Central memory CD8-positive, alpha-beta T cell (primary cell): ENCODE measurements around the gene CBX7.

ENCODE experiments used
- ATAC-seq: fragments of 150-1000 bp; cut with Tn5 transposase; replicated peaks from 2 replicates; pipeline ENCODE4 v1.10.0; 2022; ENCODE audit warnings: mild to moderate bottlenecking, moderate FRiP score, moderate number of reproducible peaks; ENCODE audit not compliant: poor library complexity, severe bottlenecking; ENCODE audit errors: extremely low read depth
- DNase-seq, 2 donors: peaks; one replicate each; pipeline ENCODE4 v3.0.0; 2021; ENCODE audit warnings: low spot score in 2 of 2
- H3K27ac Mint-ChIP-seq: one replicate; pipeline ENCODE4 v1.8.0; 2022; ENCODE audit warnings: low read depth, mild to moderate bottlenecking, moderate library complexity, mixed read lengths
- H3K27me3 Mint-ChIP-seq: one replicate; pipeline ENCODE4 v1.8.0; 2022; ENCODE audit warnings: mixed read lengths
- H3K36me3 Mint-ChIP-seq: one replicate; pipeline ENCODE4 v1.8.0; 2022; ENCODE audit warnings: mild to moderate bottlenecking, moderate library complexity, mixed read lengths; ENCODE audit not compliant: insufficient read depth
- H3K4me1 Mint-ChIP-seq: one replicate; pipeline ENCODE4 v1.8.0; 2022; ENCODE audit warnings: mixed read lengths
- H3K4me3 Mint-ChIP-seq: one replicate; pipeline ENCODE4 v1.8.0; 2022; ENCODE audit warnings: mild to moderate bottlenecking, moderate library complexity, mixed read lengths
- H3K9me3 Mint-ChIP-seq: one replicate; pipeline ENCODE4 v1.8.0; 2022; ENCODE audit warnings: mixed read lengths

The CBX7 gene

DNA sequence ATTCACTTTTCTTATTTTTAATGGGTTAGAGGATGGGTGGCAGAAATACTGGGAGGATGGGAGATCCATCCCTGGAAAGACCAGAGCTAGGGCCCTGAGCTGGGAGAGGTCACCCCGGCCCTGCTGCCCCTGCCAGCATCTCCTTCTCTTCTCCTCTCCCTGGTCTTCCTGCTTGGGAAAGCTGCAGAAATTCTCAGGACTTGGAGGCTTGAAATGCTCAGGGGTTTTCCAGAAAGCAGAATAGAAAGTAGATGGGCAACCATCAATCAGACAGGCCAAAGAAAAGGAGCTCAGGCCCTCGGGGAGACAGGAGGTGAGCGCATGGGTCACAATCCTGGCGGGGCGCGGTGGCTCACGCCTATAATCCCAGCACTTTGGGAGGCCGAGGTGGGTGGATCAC, 53.9 kb downstream of the CBX7 start:
- Mint-ChIP-seq H3K27ac (peak overlapping the region; percentile 99), H3K36me3 (peaks cover 6% of the 10 kb centered on the region), H3K4me1 (peaks cover 71% of the 10 kb centered on the region), H3K9me3 (no peaks in the 10 kb centered on the region), H3K4me3 (peak overlapping the region; percentile 78), H3K27me3 (no peaks in the 10 kb centered on the region)
- ATAC-seq = no peak
- DNase-seq = no peak

DNA sequence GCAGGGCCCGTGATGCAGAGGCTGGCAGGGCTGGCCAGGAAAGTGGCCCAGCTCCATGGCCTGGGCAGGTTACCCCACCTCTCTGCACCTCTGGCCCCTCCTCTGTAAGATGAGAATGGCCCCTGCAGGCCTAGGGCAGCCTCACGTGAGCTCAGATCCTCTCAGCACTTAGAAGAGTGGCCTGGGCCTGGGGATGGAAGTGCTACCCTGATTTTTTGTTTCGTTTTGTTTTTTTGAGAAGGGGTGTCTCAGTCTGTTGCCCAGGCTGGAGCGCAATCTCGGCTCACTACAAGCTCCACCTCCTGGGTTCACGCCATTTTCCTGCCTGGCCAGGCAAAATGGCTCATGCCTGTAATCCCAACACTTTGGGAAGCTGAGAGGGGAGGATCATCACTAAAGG, 54.5 kb downstream of the CBX7 start:
- no peaks in the 10 kb centered on the region for H3K9me3 Mint-ChIP-seq
- H3K27me3 Mint-ChIP-seq = no peaks in the 10 kb centered on the region
- peak overlapping the region; percentile 99 for H3K27ac Mint-ChIP-seq
- ATAC-seq = no peak
- H3K4me1 Mint-ChIP-seq = peaks cover 74% of the 10 kb centered on the region
- DNase-seq = no peak
- H3K4me3 Mint-ChIP-seq = peak overlapping the region; percentile 78
- H3K36me3 Mint-ChIP-seq = peaks cover 6% of the 10 kb centered on the region

DNA sequence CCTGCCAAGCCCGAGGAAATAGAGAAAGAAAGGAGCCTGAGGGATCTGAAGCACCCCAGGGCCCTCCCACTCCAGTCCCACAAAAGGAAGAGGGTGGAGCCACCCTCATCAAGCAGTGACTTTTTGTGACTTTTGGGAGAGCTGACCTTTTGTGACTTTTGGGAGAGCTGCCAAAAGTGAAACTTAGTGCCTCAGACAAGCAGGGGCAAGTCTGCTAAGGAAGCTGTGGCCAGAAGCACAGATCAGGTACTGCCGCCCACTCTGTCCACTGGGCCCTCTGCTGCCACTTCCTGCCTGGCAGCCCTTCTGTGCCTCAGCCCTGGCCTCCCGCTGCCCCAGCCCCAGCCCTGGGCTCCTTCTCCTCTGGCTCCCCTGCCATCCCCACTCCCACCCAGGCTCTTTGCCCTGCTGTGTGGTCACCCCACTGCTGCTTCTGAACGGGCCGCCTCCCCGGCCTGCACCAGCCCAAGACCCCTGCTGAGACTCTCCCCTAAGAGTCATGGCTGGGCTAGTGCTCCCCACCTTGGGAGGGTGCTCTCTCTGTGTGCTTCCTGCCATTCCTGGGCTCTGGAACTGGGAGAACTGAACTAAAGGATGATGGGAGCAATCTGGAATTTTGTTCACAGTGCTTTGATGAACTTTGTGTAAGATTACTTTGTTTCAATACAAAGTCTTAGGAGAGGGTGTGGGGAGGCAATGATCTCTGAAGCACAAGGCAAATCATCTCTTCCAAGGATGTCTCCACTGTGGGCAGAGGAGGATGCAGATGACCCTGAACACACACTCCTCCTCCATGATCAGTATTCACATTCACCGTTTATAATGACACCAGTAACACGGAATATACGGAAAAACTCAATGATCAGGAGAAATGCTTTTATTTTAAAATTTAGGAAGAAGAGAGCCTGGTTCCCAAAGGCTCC, 55.1 kb downstream of the CBX7 start, which contains the start of gene APOBEC3H:
Gene APOBEC3H, plus strand, starts transcription at position 147 of the 923 bp plus-strand sequence. CDS start 3,035 bp downstream, outside the sequence.
- ATAC-seq (peak; percentile 15), DNase-seq (no peak)
- Mint-ChIP-seq H3K4me3 (peak within 1 kb of the TSS; percentile 78), H3K4me1 (peaks cover 81% of the 10 kb centered on the region), H3K36me3 (peaks cover 10% of the 10 kb centered on the region), H3K27ac (peak within 1 kb of the TSS; percentile 99), H3K27me3 (no peaks in the 10 kb centered on the region), H3K9me3 (no peaks in the 10 kb centered on the region)

DNA sequence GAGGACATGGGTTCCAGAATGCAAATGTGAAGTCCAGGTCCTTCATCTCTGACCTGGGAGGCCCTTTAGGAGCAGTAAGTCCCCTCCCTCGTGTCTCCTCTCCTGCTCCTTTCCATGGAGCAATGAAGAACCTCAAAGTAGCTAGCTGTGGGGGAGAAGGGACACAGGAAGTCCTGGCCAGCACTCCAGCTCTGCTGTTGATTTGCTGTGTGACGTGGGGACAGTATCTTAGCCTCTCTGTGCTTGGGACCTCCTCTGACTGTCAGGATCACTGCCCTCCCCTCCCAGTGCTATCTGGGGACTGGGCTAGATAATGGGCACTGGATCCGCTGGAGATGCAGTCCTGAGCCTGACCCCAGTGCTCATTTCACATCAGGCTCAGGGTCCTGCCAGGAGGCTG, 56.5 kb downstream of the CBX7 start:
- ATAC-seq (no peak), DNase-seq (no peak)
- Mint-ChIP-seq H3K27me3 (no peaks in the 10 kb centered on the region), H3K27ac (peak overlapping the region; percentile 99), H3K9me3 (no peaks in the 10 kb centered on the region), H3K4me3 (peak overlapping the region; percentile 78), H3K36me3 (peaks cover 17% of the 10 kb centered on the region), H3K4me1 (peaks cover 91% of the 10 kb centered on the region)

DNA sequence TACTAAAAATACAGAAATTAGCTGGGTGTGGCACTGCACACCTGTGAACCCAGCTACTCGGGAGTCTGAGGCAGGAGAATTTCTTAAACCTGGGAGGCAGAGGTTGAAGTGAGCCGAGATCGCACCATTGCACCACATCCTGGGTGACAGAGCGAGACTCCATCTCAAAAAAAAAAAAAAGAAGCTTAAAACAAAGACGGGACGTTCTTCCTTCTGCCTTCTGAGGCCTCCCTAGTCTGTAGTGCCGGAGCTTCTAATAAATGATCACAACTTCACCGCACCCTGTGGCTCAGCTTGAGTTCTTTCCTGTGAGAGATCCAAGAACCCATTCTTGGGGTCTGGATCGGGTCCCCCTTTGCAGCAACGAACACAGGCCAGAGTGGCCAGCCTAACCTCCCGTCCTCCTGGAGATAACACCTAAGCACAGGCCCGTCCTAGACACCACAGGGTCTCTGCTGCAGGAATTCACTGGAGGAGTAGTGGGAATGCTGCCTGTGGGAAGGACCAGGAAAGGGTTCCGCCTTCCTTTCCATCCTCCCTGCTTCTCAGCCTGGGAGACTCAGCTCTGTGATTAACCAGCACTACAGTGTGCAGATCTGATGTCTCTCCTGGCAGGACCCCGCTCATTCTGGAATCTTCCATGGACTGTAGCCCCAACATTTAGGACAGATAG, 57.6 kb downstream of the CBX7 start:
- no peaks in the 10 kb centered on the region for H3K27me3 Mint-ChIP-seq

DNA sequence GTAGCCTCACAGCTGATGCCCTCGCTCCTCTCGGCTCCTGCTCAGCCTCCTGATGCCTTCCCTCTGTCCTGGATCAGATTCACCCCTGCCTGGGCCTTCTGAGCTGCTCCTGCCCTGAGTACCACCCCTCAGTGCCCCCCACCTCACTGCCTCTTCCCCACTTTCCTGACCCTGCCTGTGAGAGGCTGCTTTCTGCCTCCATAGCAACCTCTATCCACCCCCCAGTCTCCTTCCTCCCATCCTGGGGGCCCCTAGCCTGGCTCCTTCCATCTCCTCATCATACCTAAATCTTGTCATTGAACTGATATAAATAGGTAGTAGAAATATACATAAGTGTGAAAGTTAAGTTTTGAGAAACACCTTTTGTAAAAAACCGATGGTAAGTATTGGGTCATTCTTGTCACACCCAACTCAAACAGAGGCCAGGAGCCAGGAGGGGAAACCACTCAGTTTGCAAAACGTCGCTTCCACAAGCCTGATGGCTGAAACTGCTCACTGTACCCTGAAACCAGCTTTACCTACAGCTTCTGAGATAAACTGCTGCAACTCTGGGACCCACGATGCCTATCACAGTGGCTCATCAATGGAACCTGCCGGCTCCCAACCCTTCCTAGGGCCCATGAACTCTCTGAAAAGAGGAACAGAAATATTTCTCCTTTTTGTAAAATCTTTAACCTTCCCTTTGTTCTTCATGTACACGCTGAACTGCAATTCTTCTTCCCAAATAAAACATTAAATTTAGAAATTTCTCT, 60.2 kb downstream of the CBX7 start:
- H3K36me3 Mint-ChIP-seq = peaks cover 33% of the 10 kb centered on the region
- peak overlapping the region; percentile 99 for H3K27ac Mint-ChIP-seq
- H3K27me3 Mint-ChIP-seq = no peaks in the 10 kb centered on the region
- DNase-seq (no peak), ATAC-seq (no peak)
- H3K9me3 Mint-ChIP-seq = no peaks in the 10 kb centered on the region
- peak overlapping the region; percentile 69 for H3K4me3 Mint-ChIP-seq
- H3K4me1 Mint-ChIP-seq = peaks cover 89% of the 10 kb centered on the region

More for the DNA sequence above, 57.6 kb downstream of the CBX7 start:
- peak in 1 of 2 donors; percentile 63 for DNase-seq
- peaks cover 26% of the 10 kb centered on the region for H3K36me3 Mint-ChIP-seq
- peak overlapping the region; percentile 99 for H3K27ac Mint-ChIP-seq
- peak; percentile 16 for ATAC-seq
- peak overlapping the region; percentile 51 for H3K4me3 Mint-ChIP-seq
- H3K4me1 Mint-ChIP-seq = peaks cover 91% of the 10 kb centered on the region
- H3K9me3 Mint-ChIP-seq = no peaks in the 10 kb centered on the region

DNA sequence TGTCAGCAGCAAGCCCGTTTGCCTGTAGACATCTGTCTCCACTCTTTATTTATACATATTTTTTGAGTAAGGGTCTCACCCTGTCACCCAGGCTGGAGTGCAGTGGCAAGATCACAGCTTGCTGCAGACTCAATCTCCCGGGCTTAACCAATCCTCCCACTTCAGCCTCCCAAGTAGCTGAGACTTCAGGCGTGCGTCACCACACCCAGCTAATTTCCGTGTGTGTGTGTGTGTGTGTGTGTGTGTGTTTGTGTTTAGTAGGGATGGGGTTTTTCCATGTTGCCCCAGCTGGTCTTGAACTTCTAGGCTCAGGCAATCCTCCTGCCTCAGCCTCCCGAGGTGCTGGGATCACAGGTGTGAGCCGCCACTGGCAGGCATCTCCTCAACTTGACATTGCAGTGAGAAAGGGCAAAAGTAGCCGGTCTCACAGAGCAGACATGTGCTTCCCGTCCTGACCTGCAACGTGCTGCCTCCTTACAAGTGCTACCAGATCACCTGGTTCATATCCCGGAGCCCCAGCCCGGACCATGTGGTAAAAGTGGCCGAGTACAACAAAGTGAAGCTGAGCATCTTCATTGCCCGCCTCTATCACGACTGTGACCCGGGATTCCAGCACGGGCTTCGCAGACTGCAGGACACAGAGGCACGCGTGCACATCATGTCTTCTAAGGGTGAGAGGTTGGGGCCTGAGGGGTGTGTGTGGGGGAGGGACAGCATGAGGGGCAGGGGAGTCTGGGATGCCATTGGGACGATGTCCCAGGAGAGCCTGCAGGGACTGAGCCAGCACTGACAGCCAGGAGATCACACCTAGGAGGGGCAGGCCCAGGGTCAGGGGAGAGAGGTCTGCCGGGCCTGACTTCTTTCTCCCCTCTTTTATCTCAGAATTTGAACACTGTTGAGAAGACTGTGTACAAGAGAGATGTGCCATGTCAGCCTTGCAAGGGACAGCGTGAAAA, 61.1 kb downstream of the CBX7 start:
- Mint-ChIP-seq H3K4me3 (peak overlapping the region; percentile 69), H3K4me1 (peaks cover 88% of the 10 kb centered on the region), H3K9me3 (no peaks in the 10 kb centered on the region), H3K36me3 (peaks cover 39% of the 10 kb centered on the region), H3K27me3 (no peaks in the 10 kb centered on the region), H3K27ac (peak overlapping the region; percentile 99)
- DNase-seq (no peak), ATAC-seq (peak; percentile 2)

DNA sequence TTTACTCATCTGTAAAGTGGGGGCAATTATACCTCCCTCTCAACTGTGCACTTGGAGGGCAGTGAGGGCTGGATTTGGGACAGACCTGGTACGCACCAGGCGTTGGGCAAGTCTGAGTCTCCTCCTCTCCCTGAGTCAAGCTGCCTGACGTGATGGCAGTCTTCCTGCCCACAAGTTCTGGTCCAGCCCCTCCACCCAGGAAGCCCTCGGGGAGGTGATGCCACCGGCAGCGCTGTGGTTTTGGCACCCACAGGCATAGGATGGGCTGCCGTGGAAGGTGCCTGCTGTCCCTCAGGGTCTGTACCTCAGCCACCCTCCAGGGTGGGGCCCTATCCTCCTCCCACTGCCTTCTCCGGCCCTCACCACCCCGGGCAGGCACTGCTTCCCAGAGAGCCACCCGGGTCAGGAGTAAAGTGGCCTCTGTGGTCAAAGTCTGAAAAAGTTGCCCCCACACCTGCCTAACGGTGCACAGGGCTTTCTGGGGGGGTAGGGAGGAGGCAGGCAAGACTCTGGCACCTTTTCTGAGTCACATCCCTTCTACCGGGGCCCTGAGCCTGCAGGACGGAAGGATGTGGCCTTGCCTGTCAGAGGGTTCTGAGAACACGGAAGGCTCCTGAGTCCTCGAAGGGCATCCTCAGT, 61.9 kb downstream of the CBX7 start:
- ATAC-seq (peak; percentile 82), DNase-seq (peak; percentile 76 to 94)
- Mint-ChIP-seq H3K9me3 (no peaks in the 10 kb centered on the region), H3K4me3 (peak overlapping the region; percentile 69), H3K27me3 (no peaks in the 10 kb centered on the region), H3K4me1 (peaks cover 86% of the 10 kb centered on the region), H3K36me3 (peaks cover 43% of the 10 kb centered on the region), H3K27ac (peak overlapping the region; percentile 99)

DNA sequence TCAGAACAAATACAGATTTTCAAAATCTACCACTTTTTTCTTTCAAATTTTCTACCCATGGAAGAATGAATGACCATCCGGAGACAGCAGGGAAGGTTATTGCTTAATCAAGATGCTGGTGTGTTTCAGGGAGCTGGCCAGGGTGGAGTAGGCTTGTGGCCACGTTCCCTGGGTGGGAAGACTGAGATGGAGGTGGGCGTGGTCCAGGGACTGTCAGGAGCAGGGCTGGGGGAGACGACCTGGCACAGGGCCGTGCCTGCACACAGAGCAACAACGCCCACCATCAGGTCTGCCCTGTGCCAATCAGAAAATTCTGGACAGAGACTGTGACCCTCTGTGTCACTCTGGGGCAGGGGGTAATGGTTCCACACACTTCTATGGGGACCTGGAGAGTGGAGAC, 62.6 kb downstream of the CBX7 start:
- Mint-ChIP-seq H3K27ac (peak overlapping the region; percentile 99), H3K4me3 (peak overlapping the region; percentile 69), H3K4me1 (peaks cover 86% of the 10 kb centered on the region), H3K9me3 (no peaks in the 10 kb centered on the region), H3K27me3 (no peaks in the 10 kb centered on the region), H3K36me3 (peaks cover 41% of the 10 kb centered on the region)
- DNase-seq (no peak), ATAC-seq (no peak)

DNA sequence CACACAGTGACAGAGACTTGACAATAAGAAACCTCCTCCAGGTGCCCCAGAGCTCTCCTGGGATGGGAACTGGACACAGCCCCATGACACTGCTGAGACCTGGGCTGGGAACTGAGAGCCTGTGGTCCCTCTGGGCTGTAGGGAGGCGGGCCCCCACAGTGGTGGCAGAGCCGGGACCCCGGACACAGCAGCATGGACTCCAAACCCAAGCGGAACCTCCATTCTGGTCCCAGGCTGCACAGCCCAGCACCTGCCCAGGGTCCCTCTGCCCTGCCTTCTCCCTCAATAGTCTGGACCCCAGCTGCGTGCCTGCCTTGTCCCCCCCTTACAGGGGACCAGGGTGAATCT, 63.8 kb downstream of the CBX7 start:
- no peaks in the 10 kb centered on the region for H3K27me3 Mint-ChIP-seq
- no peaks in the 10 kb centered on the region for H3K9me3 Mint-ChIP-seq
- peaks cover 48% of the 10 kb centered on the region for H3K36me3 Mint-ChIP-seq
- H3K27ac Mint-ChIP-seq = peak overlapping the region; percentile 99
- no peak for DNase-seq
- peaks cover 82% of the 10 kb centered on the region for H3K4me1 Mint-ChIP-seq
- ATAC-seq = no peak
- peak overlapping the region; percentile 3 for H3K4me3 Mint-ChIP-seq

DNA sequence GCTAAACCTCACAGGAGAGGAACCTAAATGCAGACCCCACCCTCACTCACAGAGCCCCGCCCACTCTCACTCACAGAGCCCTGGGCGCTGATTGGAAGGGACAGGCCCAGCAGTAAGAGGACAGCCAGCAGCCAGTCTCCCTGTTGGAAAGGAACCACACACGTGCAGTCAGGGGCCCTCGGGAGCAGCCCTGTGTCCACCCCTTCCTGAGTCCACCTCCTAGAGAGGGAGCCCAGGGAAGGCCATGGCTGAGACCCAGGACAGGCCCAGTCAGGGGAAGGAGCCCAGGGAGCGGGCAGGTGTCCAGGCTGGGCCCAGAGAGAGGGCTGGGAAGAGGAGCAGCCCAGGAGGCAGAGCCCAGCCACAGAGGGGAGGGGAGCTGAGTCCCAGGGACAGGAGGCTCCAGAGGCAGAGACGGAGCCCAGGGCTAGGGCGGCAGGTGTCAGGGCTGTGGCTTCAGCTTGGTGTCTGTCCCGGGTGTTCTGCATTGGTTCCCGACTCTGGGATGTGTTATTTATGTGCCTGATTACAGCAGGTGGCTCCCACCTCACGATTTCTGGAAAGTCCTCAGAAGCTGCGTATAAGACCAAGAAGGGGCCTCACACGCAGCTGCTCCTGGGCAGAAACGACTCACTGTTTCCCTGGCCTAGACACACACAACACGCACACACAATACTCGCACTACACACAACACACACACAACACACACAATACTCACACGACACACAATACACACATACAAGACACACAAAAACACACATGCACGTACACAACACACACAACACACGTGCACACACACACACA, 64.4 kb downstream of the CBX7 start:
- ATAC-seq = no peak
- Mint-ChIP-seq H3K27me3 (no peaks in the 10 kb centered on the region), H3K27ac (peak overlapping the region; percentile 99), H3K4me1 (peaks cover 86% of the 10 kb centered on the region), H3K4me3 (peak overlapping the region; percentile 46), H3K9me3 (no peaks in the 10 kb centered on the region), H3K36me3 (peaks cover 52% of the 10 kb centered on the region)
- no peak for DNase-seq
